DMS114 treated with DMSO at 0.1 percent for 48 hours (cell line): ENCODE data around the gene ZIC1.

Experiments
- DNase-seq: peaks from one replicate; lab custom pipeline; 2025; ENCODE audit not compliant: unreplicated experiment; lab: John Stamatoyannopoulos, UW

Gene ZIC1

DNA sequence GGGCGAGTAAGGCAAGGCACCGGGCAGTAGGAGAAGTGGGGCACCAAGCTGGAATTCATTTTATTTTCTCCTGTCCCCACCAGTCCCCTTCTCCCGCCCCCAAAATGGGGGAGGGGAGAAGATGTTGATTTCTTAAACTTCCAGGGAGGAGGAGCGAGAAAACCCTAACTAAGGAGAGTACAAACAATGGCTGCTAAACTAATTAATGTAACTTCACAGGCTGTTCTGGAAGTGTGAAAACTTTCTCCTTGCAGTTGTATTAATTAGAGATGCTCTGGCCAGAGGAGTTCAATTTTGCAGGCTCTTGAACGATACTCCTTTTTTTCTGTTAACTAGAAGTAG is 14.3 kb upstream of the ZIC1 start:
- DNase-seq, result no peak

DNA sequence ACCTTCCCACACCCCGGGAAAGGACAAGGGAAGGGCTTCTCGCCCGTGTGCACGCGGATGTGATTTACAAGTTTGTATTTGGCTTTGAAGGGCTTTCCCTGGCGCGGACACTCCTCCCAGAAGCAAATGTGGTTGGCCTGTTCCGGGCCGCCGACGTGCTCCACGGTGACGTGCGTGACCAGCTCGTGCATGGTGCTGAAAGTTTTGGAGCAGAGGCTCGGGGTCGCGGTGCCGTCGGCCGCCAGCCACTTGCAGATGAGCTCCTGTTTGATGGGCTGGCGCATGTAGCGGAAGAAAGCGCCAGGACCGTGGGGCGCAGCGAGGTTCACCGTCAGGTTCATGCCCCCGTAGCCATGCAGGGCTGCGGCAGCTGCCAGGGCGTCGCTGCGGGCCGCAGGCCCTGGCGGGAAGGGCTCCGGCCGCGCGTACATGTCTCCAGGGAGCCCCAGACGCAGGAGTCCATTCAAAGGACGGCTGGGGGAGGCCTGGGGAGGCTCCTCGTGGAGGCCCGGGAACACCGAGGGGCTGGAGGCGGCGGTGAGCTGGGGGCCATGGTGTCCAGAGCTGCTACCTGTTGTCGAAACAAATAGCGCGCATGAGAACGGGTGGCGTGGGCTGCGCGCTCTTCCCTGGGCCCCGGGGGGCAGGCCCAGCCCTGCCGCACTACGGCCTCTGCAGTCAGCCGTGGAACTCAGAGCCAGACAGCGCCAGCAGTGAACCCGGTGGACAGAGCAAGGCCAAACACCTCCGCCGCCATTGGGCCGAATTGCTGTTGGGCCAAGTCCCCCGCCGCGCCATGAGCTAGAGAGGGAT is 13.1 kb upstream of the ZIC1 start:
- DNase-seq, result no peak

DNA sequence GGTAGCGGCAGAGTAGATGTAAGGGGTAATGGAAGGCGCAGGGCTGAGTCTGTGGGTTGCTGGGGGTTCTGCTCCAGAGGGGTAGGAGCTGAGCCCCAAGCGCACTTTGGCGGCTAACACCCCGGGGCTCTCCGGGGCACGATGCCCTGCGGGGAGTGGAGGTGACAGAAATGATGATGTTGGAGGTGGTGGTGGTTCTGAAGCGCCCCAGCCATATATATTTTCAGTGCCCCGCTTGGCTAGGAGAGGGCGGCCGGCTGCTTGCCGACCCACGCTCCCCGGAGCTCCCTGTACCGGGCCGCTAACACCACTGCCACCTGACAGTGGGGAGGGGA is 12.5 kb upstream of the ZIC1 start:
- no peak for DNase-seq

DNA sequence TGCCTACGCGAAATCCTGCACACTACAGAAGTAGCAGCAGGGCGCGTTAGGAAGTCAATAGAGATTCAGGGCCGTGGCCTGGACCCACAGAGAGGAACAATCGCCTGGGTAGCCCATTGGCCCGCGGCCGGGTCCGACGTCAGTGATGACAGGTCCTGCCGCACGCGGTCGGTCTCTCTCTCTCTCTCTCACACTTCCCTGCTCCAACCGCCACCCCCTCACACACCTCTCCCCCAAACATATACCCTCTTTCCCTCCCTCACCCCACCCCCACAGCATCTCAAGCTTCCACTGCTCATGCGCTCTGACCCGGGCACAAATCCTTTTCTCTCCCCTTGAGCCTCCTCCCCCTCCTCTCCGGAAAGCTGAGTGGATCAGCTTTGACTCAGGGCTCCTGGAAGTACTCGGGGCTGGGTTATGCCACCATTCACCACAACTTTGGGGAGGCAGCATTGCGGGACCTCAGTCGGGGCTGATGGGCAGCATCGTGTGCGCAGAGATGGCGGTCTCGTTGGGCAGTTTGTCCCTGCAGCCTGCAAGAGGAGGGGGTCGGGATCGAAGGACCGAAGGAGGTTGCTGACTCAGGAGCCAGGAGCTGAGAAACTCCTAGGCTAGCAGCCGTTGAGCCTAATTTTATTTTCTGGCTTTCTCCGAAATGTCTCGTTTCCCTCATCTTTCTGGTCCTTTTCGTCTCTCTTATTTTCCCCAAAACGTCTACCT is 11.8 kb upstream of the ZIC1 start:
- DNase-seq, result no peak

DNA sequence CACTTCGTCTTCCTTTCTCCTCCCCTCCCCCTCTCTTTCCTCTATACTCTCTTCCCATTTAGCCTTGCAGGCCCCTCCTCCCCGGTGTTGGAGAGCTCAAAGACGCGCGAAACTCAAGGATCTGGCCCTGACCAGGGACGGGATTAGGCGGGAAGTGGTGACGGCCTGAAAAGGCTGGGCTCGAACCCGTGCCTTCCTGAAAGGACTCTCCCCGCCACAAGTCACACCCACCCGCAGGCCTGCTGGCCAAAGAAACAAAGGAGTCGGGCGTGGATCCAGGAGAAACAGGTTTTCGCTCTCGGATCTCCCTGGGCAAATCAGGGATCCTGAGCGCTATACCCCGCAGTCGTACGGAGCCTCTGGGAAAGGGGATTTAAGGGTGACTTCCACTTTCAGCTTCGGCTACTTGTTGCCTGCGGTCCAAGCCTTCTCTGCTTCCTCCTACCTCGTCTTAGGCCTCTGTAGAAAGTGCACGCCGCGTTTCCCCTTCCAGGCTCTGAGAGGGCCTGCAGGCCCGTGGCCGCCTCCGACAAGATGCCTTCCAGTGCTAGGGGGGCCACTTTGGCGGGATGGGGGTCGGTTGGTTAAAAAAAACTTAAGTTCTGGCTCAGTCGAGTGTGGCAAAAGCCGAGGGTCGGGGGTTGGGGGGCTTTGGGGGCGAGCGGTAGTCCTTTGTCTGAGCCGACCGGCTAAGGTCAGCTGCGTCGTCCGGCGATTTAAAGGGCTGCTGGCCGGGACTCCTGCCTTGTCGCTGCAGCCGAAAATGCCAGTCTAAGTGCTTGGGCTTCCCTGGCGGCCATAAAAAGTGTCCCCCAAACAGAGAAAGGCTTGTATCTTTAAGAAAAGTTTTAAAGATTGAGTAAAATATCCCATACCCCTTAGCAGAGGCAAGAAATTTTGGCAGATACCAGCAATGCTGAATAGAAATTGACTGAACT is 11.0 kb upstream of the ZIC1 start:
- no peak for DNase-seq

DNA sequence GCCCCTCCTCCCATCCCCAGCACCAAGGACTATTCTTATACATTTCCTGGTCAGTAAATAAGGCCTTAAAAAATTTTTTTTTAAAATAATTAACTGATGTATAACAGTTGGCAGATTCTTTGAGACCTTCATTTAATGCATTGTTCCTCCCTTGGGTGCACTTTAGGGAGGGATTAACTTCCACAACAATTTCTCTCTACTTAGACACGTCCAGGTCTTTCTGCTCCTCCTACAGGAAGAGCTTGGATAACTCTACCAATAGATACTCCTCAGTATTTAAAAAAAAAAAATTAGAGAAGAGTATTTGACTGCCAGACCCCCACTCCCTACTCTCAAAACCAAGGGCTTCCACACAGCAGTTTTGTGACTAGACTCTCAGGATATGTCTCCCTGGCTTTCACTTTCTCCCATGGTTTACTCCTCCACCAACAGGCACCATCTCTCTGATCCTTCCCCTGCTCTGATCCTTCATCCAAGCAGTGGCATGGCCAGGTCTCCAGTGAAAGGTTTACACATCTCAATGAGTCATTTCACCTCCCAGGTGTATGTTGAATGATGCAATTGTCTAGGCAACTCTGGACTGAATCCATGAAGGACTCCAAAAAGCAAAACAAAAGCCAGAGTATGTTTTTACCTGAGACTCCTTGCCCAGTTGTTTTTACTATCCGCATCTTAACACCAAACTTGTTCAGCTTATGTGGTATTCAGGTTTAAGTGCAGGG is 10.2 kb upstream of the ZIC1 start:
- DNase-seq, result no peak

DNA sequence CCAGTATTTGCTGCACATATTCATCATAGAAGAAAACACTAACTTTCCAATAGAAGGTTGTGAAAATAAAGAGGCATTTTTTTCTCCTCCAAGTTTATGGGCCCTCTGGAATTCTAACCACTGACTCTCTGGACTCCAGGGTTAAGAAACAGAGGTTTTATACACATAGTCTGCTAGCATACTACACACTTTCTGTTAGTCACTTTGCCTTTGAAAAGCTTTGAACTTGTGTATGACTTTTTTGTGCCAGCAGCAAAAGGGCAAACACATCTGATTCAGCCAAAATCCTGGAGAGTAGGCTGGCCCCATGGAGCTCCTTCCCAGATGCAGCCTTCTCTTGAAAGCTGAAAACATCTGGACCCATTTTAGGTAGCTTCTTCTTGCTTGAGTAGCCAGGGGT is 9.1 kb upstream of the ZIC1 start:
- DNase-seq, result no peak

DNA sequence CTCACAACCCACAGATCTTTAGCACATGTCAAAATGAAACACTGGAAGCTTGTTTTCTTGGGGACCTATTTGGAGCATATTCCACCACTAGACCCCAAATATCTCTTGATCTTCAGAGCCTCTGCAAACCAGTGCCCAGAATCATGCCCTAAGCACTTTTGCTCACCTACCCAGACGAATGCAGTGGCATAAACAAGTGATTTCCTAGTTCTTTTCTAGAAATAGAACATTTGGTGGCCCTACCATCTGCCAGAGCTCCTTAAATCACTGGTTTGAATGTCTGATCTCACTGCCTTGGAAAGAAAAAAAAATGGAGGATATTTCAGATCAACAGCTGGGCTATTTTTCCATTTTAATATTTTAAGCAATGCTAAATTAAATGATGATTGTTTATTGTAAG is 8.2 kb upstream of the ZIC1 start:
- DNase-seq, result no peak

DNA sequence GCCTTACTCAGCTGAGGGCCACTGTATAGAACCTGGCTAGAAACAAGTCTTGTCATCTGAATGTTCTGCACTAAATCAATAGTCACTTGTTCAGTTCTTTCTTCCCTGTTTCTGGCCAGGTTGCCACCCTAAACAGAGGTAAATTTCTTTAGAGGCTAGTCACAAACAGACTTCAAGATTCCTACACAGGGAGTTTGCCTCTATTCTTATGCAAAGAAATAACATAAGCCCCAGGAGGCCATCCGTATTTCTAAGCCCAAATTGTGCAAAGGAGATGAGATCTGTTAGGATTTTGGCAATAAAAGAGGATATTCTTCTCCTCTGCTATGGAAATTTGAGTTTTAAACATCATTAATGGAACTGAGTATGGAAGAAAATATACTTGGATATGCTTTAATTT is 7.7 kb upstream of the ZIC1 start:
- no peak for DNase-seq

DNA sequence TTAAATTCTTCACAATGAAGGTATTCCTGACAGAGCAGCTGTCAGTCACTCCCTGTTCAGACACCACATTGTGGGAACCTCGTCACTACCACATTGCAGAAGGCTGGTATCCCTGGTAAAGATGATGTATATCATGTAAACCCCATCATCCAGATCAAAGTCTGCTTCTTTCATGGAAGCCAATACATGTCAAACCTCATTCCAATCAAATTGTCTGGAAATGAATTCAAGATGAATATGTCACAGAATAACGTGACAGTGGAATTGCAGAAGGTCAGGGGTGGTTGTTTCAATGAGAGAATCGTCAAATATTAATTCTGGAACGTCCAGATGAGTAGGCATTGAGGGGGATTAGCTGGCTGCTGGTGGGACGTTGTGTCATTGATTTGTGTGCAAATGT is 7.0 kb upstream of the ZIC1 start:
- DNase-seq, result no peak

DNA sequence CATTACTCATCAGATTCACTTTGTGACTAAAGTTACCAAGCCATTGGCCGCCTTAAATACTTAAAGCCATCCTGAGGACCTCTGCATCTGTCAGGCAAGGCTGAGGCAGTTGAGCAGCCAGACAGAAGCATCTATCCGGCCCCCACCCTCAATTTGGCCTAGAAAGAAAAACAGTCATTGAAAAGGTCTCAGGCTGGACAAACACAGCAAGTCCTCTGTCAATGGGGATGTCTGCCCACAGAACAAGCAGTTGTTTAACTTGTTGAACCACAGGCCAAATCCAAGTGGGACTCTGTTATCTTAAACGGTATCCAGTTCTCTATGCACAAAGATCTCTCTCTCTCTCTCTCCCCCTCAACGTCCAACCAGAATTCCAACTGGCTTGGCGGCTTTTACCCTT is 5.7 kb upstream of the ZIC1 start:
- no peak for DNase-seq

DNA sequence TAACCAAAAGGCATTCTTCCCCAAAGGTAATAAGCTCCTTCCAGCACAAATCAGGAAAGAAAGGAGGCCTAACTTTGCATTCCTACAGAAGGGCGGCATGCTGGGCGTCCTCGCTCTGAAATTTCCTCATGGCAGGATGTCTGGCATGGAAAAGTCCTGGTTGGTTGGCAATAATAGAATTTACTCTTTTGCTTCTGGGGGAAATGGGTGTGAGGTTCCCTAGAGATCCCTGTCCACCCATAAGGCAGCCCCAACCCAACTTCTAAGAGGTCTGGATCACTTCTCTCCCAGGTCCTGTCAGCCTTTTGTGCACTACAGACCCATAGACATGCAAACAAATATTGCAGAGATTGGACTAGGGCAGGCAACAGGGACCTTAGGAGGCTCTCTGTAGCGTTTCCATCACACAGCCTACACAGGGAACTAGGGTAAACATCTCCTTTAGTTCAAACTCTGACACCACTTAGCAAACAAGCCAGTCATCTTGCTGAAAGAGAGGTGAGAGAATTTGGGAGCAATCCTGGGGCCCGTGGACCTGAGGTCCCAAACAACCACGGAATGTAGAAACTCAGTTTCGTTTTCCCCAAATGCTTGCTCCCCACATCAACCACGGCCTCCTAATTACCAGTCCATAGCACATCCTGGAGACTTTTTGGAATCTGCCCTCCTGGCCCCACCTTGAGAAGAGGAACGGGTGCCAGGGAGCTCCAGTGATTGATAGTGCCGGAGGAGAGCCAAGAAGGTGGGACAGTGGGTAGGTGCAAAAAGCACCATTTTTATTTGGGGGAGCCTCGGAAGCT is 5.0 kb upstream of the ZIC1 start:
- no peak for DNase-seq

DNA sequence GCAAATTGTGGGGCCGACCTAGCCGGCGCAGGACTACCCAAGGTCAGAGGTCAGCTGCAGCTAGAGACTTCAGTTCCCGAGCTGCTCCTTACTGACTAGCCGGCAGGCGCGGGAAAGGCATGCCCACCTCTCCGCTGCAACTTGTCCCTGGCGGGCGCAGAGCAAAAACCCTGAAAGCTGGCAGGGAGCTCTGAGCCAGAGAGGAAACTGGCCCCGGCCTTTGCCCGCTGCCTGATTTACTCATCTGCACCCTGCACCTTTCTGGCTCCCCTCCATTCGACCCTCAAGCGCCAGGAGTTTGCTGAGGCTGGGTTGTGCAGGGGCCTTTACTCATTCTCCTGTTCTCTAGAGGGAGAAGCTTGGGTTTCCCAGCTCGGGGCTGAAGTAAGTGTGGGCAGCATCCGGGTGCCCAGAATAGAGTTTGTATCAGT is 4.3 kb upstream of the ZIC1 start:
- no peak for DNase-seq

DNA sequence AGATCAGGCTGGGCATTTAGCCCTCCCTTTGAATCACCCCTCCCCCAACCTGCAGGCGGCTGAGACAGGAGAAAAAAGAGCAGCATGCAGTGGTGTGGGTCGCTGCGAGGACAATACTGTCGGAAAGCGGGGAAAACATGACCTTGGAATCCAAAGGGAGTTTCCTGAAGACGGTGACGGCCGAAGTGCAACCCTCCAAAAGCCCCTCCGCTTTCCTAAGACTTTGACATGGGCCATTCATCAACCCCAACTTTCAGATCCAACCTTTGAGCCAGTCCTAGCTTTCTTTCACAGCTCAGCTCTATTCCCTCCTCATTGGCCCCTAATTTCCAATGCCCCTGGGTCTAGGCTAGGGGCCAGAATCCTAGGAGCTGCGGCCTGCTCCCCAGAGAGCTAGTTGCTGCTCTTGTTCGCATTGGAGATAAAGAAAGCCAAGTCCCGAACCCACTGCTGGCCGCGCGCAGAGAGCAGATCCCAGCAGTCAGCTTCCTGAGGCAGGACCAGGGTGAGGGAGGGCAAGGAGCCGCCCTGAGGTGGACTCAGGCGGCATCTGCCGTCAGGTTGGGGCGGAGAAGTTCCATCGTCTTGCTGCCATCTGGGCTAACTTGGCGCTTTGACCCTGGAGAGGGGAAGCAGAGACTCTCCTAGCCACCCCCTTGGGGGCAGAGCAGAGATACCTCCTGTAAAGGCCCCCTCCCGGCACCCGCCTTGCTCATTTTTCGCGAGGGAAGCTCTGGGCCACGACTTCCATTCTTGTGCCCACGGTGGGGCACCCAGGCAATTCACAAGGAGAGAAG is 3.7 kb upstream of the ZIC1 start:
- DNase-seq, result no peak

DNA sequence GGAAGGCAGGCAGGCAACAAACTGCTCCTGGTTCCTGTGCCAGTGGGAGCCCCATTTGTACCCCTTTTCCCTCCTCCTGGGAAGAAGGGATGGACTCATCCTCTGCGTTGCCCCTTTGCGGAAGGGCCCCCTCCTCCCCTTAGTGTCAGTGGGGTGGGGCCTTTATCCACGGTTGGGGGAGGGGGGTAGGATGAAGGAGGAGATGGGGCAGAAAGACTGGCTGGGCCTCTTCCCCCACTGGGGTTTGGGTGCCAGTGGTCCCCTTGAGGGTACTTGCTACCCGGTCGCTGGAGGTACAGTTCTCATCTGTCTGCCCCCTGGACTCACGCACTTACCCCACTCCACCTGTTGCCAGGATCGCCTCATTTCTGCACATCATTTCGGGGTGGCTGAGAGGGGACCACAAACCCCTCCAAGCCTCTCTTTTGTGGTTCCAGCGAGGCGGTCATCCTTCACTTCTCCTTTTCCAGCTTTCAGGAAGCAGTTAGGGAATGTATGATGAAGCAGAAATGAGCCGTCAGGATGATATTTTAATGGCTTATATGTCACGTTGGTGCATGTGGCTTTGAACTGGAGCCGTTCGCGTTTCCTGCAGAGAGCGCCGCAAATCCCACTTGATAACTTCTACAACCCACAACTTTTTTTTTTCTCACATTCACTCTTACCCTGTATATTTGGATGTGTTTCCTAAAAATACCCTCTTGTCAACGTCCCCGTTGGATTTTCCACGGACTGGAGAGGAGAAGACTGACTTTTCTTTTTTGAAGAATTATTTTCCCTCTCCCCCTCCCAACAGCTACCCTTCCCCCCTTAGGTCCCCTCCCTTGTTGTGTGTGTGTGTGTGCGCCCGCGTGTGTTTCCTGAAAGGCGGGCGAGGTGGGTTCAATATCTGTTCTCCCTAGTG is 2.9 kb upstream of the ZIC1 start, which contains the start of gene ZIC4:
Gene ZIC4, minus strand, starts transcription at position 516 of the 904 bp plus-strand sequence. CDS start 3,746 bp downstream, outside the sequence.
- no peak for DNase-seq

DNA sequence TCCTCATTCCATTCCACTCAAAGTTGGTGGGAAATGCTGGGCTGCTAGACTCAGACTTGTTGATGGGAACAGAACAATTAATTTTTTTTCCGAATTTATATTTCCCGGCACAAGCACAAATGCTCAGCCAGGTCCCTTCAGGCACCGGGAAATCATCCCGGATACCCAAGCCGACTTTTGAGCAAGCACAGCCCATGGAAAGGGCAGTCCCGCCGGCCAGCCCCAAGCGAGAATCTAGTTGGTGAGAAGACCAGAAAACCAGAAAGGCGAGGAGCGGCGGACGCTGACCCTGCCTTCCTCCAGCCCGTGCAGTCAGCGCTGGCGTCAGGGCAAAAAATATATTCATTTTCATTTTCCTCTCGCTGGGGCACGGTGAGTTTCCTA is 2.1 kb upstream of the ZIC1 start:
- DNase-seq, result no peak

DNA sequence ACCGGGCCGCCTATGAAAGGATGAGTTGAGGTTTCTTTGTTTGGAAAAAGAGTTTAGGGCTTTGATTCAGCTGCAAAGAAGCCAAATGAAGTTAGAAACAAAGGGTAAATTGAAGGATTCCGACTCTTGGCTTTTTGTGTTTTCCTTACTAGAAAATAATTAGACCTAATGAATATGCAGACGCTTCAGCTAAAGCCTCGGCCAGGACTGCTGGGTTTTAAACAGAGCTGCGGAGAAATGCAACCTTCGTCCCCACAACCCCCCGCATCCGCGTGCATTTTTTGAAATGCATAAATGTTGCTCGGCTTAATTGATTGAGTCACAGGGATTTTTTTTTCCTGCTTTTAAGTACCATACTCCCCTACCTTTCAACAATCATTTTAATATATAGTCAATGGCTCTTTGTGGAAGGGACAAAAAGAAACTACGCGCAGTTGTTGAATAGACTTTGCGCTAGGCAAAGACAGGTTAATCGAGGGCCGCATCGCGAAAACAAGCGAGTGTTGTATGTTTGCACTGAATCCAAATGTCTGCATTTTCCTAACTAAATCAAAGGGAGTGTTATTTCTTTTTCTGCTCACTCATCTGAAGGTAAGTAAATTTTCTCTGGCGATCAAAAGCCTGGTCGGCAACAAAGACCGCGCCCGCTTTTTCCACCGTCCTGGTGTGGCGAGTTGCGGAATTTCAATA is 1.5 kb upstream of the ZIC1 start:
- DNase-seq, result no peak
